Erythroblast (primary cell): ENCODE data around the gene SCNN1A.

Experiments
- GATA1 ChIP-seq: IDR thresholded peaks from 2 replicates; pipeline ENCODE4 v1.6.1; 2011; ENCODE audit warnings: low read depth, mild to moderate bottlenecking, control low read depth, low read length, moderate library complexity
- POLR2A ChIP-seq: IDR thresholded peaks from 2 replicates; pipeline ENCODE4 v1.6.1; 2011; ENCODE audit warnings: mild to moderate bottlenecking, low read length

GRCh38 chr12:6367065-6367968, 8.0 kb downstream of the SCNN1A start:
- TF ChIP-seq POLR2A (no peak), GATA1 (no peak)
